HG02870 (cell line): ENCODE measurements around the gene GNGT2.
"Not testable (repeated sequence)": the region's sequence is repeated elsewhere in the genome, so short reads cannot be mapped to it uniquely, and the experiment has no call there.

Experiments
- ATAC-seq: cut with Tn5 transposase; IDR thresholded peaks from one replicate; pipeline ENCODE4 v1.9.1; 2021; ENCODE audit warnings: mild to moderate bottlenecking, moderate library complexity; ENCODE audit not compliant: unreplicated experiment

Gene GNGT2

DNA sequence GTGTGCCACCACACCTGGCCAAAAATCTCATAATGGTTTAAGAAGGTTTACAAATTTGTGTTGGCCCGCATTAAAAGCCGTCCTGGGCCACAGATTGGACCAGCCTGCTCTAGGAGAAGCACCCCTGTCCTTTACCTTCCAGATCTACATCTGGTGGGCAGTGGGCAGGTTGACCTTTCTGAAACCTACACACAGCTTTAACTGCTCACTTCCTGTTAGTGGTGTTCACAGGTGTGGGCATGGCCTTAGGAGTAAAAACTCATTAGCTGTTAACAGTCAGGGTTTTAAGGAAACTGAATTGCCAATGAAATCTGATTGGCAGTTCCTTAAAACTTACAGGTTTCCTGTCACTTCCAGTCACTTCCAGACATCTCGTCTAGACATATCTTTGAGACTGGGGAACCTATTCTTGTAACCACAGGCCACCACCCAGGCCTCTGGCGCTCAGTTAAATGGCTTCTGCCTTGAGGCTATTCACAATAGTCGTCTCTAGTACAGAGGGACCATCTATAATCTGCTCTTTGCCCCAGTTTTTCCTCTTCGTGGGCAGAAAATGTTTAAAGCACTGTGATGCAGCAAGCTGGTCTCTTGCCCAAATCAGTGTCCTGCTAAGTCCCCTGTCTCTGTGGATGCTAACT, 29.3 kb downstream of the GNGT2 start:
- no peak for ATAC-seq

DNA sequence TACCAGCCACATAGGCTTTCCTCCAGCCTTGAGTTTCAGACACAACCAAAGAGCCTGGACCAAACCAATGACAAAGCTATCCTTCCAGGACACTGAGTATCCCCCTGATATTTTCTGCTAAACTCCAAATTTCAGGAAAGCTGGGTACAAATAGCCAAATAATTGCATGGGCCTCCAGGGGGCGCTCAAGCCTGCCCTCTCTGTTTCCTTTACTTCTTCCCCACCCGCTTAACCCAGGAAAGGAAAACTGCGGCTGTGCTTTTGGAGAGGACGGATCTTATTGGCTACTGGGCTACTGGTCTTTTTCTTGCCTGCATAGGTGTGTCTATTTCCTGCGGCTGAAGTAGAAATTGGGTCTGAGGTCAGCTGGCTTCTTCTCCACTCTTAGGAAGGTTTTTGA, 30.1 kb downstream of the GNGT2 start:
- ATAC-seq, result no peak

DNA sequence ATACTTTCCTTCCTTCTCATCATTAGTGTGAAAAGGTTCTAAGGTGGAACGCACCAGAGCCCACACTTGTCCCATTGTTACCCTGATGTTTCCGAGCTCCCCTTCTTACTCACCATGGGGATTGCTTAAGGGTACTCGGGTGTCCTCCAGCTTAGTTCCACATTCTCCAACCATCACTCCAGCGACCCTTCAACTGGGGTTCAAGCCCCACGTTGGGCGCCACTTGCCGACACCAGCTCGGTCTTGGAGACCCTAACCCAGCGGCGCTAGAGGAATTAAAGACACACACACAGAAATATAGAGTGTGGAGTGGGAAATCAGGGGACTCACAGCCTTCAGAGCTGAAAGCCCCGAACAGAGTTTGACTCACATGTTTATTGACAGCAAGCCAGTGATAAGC, 34.4 kb downstream of the GNGT2 start:
- not testable (repeated sequence) for ATAC-seq

GRCh38 chr17:49170711-49171110, 39.7 kb downstream of the GNGT2 start:
- not testable (repeated sequence) for ATAC-seq

DNA sequence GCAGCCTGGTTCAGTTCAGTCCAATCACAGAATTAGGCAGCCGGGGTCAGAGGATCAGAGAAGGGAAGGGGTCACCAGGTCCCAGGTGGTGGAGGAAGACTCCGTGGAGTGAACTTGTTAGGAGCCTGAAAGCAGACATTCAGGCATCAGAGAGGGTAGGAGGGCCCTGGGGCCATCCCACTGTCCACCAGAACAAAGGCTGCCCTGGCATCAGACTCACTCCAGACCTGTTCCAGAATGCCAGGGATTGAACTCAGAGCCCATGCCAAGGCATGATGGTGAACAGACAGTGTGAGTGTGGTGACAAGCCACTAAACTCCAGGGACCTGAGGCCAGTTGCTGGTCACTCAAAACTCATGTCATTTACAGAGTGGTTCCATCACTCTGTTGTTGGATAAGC, 40.2 kb downstream of the GNGT2 start:
- ATAC-seq, result no peak

- ATAC-seq, result no peak
Measured at GRCh38 chr17:49168706-49169105, 41.7 kb downstream of the GNGT2 start.

- no peak for ATAC-seq
Measured at GRCh38 chr17:49165143-49165542, 45.2 kb downstream of the GNGT2 start.

GRCh38 chr17:49162866-49163265, 47.5 kb downstream of the GNGT2 start:
- ATAC-seq, result no peak

- no peak for ATAC-seq
Measured at GRCh38 chr17:49157784-49158183, 52.6 kb downstream of the GNGT2 start.

DNA sequence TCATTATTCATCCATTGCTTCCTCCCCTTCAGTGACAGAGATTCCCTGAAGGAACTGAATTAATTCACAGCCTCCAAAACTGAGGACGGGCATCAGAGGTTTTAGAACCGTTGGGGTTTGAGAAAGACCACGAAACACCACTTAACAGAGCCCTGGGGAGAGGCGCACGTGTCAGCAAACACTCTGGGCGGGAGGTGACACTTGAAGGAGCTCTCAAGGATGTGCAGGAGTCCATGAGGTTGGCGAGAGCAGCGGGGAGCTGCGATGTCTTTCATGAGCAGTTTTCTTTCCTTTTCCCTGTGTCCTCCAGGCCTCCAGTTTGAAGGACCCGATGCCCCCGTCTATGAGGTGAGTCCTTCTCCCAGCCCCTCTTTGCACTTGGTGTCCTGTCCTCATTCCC, 54.1 kb downstream of the GNGT2 start:
- ATAC-seq, result no peak
